GM12878 (cell line): ENCODE measurements around the gene PTRH2. TPM values are rescaled to one million over a fixed set of nuclear protein-coding genes. Genes with fewer than 3 reads are reported as not detected.

ENCODE experiments used
- ATAC-seq: fragments of 200-7000 bp; cut with Tn5 transposase; 3 replicates; pipeline ENCODE4 v1.9.1; 2020; ENCODE audit warnings: mild to moderate bottlenecking, moderate library complexity
- BruUV-seq: library from RNA; stranded (reverse); fragments of 400-500 nt; replicated peaks from 2 replicates; lab custom pipeline; 2021; lab: Mats Ljungman, UMichigan
- CTCF ChIA-PET: fragments of 300-600 bp; sonication (Branson Sonifier 250); formaldehyde crosslinking; extraction: SDS; loops from one replicate; lab custom pipeline; 2021; ENCODE audit warnings: inconsistent platforms; lab: Yijun Ruan, JAX
- POLR2A ChIA-PET: fragments of 350-600 bp; formaldehyde crosslinking; extraction: SDS; loops from one replicate; lab custom pipeline; 2021; ENCODE audit warnings: inconsistent platforms; lab: Charles Lee
- RAD21 ChIA-PET: fragments of 300-600 bp; sonication (Branson Sonifier 250); formaldehyde crosslinking; loops from one replicate; lab custom pipeline; 2023; ENCODE audit warnings: antibody characterized with exemption; ENCODE audit not compliant: unreplicated experiment; lab: Charles Lee
- SMC1A ChIA-PET: fragments of 300-600 bp; sonication (Branson Sonifier 250); formaldehyde crosslinking; loops from one replicate; lab custom pipeline; 2023; ENCODE audit not compliant: unreplicated experiment, uncharacterized antibody; lab: Charles Lee
- DNase-seq: peaks from one replicate; pipeline ENCODE4 v3.0.0-alpha.2; 2011; ENCODE audit warnings: low read depth, low spot score
- FAIRE-seq: peaks from 3 replicates; lab custom pipeline; 2011; peaks lifted over from hg19 to GRCh38; lab: Jason Lieb, UNC
- H2AFZ ChIP-seq: 2 replicates; pipeline ENCODE4 v1.6.0; 2011; ENCODE audit warnings: low read depth, low read length, control low read depth; ENCODE audit not compliant: control insufficient read depth
- H3K27ac ChIP-seq: 2 replicates; pipeline ENCODE4 v1.5.1; 2011; ENCODE audit warnings: control low read depth; ENCODE audit not compliant: control insufficient read depth, insufficient read depth
- H3K27me3 ChIP-seq, 2 experiments: replicated peaks in 1 of 2; 2 replicates each; pipeline versions ENCODE4 v1.6.0 to v1.6.1; 2011; ENCODE audit warnings: low read length in 1 of 2; ENCODE audit not compliant: control insufficient read depth in 2 of 2, insufficient read depth in 2 of 2
- H3K36me3 ChIP-seq, 2 experiments: 2 replicates each; pipeline ENCODE4 v1.5.1; 2011; ENCODE audit warnings: low read length in 1 of 2; ENCODE audit not compliant: control insufficient read depth in 2 of 2, insufficient read depth in 2 of 2
- H3K4me1 ChIP-seq: 2 replicates; pipeline ENCODE4 v1.6.1; 2011; ENCODE audit warnings: mild to moderate bottlenecking, low read length, moderate library complexity, mixed read lengths; ENCODE audit not compliant: control insufficient read depth, insufficient read depth
- H3K4me2 ChIP-seq: 2 replicates; pipeline ENCODE4 v1.6.0; 2011; ENCODE audit warnings: control low read depth; ENCODE audit not compliant: control insufficient read depth, insufficient read depth
- H3K4me3 ChIP-seq: fragments of 200-600 bp; sonication (generic); 2 replicates; pipeline ENCODE4 v1.5.1; 2016
- H3K79me2 ChIP-seq: 2 replicates; pipeline ENCODE4 v1.6.0; 2011; ENCODE audit warnings: low read length; ENCODE audit not compliant: control insufficient read depth, insufficient read depth
- H3K9ac ChIP-seq: 2 replicates; pipeline ENCODE4 v1.8.0; 2011; ENCODE audit warnings: low read length, control low read depth, mixed read lengths; ENCODE audit not compliant: control insufficient read depth, insufficient read depth
- H3K9me3 ChIP-seq: replicated peaks from 3 replicates; pipeline ENCODE4 v1.5.1; 2011; ENCODE audit warnings: mild to moderate bottlenecking, low read length; ENCODE audit not compliant: control insufficient read depth, insufficient read depth
- H4K20me1 ChIP-seq: 2 replicates; pipeline ENCODE4 v1.6.0; 2011; ENCODE audit not compliant: control insufficient read depth, insufficient read depth
- BACH1 ChIP-seq: fragments of 450-650 bp; IDR thresholded peaks from 2 replicates; pipeline ENCODE4 v1.6.1; 2017; ENCODE audit warnings: mild to moderate bottlenecking, borderline replicate concordance
- BRCA1 ChIP-seq: IDR thresholded peaks from 2 replicates; pipeline ENCODE4 v1.6.1; 2011; ENCODE audit warnings: low read depth, low read length, improper control_type of control experiment
- CHD1 ChIP-seq: IDR thresholded peaks from 2 replicates; pipeline ENCODE4 v1.6.1; 2012; ENCODE audit warnings: low read depth, low read length, improper control_type of control experiment
- GABPA ChIP-seq: IDR thresholded peaks from 2 replicates; pipeline ENCODE4 v1.6.1; 2014; ENCODE audit warnings: antibody characterized with exemption, low read depth, mild to moderate bottlenecking, inconsistent platforms
- RAD21 ChIP-seq: IDR thresholded peaks from 2 replicates; pipeline ENCODE4 v1.6.1; 2011; ENCODE audit warnings: mild to moderate bottlenecking, low read depth, low read length, moderate library complexity; ENCODE audit not compliant: insufficient read depth
- SMAD5 ChIP-seq: IDR thresholded peaks from 2 replicates; pipeline ENCODE4 v1.6.1; 2016; ENCODE audit warnings: antibody characterized with exemption, low read depth
- SMC3 ChIP-seq: IDR thresholded peaks from 2 replicates; pipeline ENCODE4 v1.6.1; 2011; ENCODE audit warnings: low read length, improper control_type of control experiment, borderline replicate concordance
- WGBS: methylation state at CpG from one replicate; pipeline ENCODE4 v1.1.6; 2016; ENCODE audit warnings: low lambda C conversion rate; ENCODE audit not compliant: insufficient replicate concordance, insufficient coverage; ENCODE audit errors: missing lambda C conversion rate; 5-methylcytosine and 5-hydroxymethylcytosine counted together
- in situ Hi-C: fragments of 300-500 bp; cut with MboI; formaldehyde crosslinking; loops from 9 replicates; pipeline ENCODE4 v1.14.3; 2018; ENCODE audit warnings: mixed read lengths
- intact Hi-C: fragments of 100-400 bp; cut with micrococcal nuclease; formaldehyde crosslinking; loops from one replicate; pipeline ENCODE4 v1.14.2; 2022; ENCODE audit not compliant: unreplicated experiment
- polyA plus RNA-seq, 11 experiments: library from polyadenylated mRNA; depleted of rRNA in 4 of 11; unstranded in 6 of 11; stranded (reverse) in 5 of 11; fragments of >200 nt; fragmentation: Nextera tagmentation in 4 of 11; fragmentation: Illumina TruSeq in 1 of 11; extraction: Ambion mirVana in 4 of 11; extraction: Trizol in 1 of 11; gene quantifications; 1 replicate in 1 of 11; 2 replicates in 10 of 11; pipeline versions ENCODE4 v1.2.1 to v1.2.3, GENCODE V29; 2011 to 2016; ENCODE audit warnings: inconsistent platforms in 2 of 11, missing spikeins in 2 of 11, low read depth in 1 of 11
- total RNA-seq, 4 experiments: library from RNA; depleted of rRNA in 3 of 4; stranded (reverse); fragments of >200 nt in 3 of 4; fragmentation: Illumina TruSeq in 1 of 4; extraction: Trizol in 1 of 4; gene quantifications; 2 replicates each; pipeline versions ENCODE4 v1.2.1 to v1.2.3, GENCODE V29; 2013 to 2021
- TF ChIP-seq, protein P1 (sequence below): IDR thresholded peaks from 2 replicates; pipeline ENCODE4 v1.6.1; 2012; ENCODE audit warnings: low read depth, low read length, improper control_type of control experiment
- TF ChIP-seq, protein P2 (sequence below): fragments of 450-650 bp; IDR thresholded peaks from 2 replicates; pipeline ENCODE4 v1.6.1; 2017; ENCODE audit warnings: low read depth, mild to moderate bottlenecking, moderate library complexity
- TF ChIP-seq, protein P3 (sequence below): fragments of 450-650 bp; IDR thresholded peaks from 2 replicates; pipeline ENCODE4 v1.6.1; 2017; ENCODE audit warnings: borderline replicate concordance
- TF ChIP-seq, protein P4 (sequence below), 3 experiments: IDR thresholded peaks in 2 of 3; conservative IDR thresholded peaks in 1 of 3; 2 replicates each; pipeline ENCODE4 v1.5.1; 2011; ENCODE audit warnings: low read depth in 3 of 3, low read length in 3 of 3, mild to moderate bottlenecking in 3 of 3, control low read depth in 2 of 3, moderate library complexity in 2 of 3, inconsistent platforms in 1 of 3, mixed read lengths in 1 of 3; ENCODE audit not compliant: control insufficient read depth in 2 of 3, insufficient read depth in 1 of 3; ENCODE audit errors: extremely low read depth in 1 of 3
- TF ChIP-seq, protein P5 (sequence below): fragments of 450-650 bp; IDR thresholded peaks from 2 replicates; pipeline ENCODE4 v1.6.1; 2017; ENCODE audit warnings: mild to moderate bottlenecking, moderate library complexity

PTRH2 gene
- total and polyA plus RNA-seq, 10 of the 15 experiments (the other 5 are each of a cell fraction or from before 2014, with no cell fraction given), result 37.7 to 156 (median 63.4) TPM

DNA sequence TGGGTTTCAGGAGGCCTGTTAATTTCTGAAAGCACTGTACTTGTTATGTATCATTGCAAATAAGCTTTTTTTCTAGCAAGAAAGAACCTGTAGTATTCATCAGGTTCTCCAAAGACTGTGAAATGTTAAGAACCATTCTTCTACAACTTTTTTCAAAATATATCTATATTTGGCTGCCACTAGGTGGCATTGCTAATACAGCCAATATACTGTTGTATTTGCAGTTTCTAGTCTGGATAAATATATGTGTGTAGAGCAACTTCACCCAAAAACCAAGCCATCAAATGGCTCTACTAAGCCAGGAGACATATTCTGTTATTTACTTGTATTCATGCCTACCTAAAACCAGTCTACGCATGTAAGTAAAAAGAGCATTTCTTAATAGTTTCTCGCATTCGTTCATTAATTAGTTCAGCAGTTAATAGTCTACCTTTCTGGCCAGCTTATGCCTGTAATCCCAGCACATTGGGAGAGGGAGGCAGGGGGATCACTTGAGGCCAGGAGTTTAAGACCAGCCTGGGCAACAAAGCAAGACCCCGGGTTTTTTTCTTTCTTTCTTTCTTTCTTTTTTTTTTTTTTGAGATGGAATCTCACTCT is 39.7 kb upstream of the PTRH2 start:
- DNase-seq (no peak), ATAC-seq (peak; percentile 83), FAIRE-seq (peak; percentile 68)
- Histone ChIP-seq H4K20me1 (no peaks in the 10 kb centered on the region), H3K36me3 (no peaks in the 10 kb centered on the region; a peak in 1 of 4 replicates), H3K79me2 (no peaks in the 10 kb centered on the region), H3K27ac (no peak overlapping the region), H3K9me3 (no peaks in the 10 kb centered on the region; the same call in 1 of the 3 replicates), H2AFZ (no peak overlapping the region), H3K4me1 (peaks cover 4% of the 10 kb centered on the region), H3K4me3 (no peak overlapping the region), H3K27me3 (no peaks in the 10 kb centered on the region), H3K9ac (no peak overlapping the region), H3K4me2 (no peak overlapping the region)
- POLR2A ChIA-PET, result interaction anchor here (1.1 kb wide), 1 partner anchor 36 kb away, joined by 3 read pairs; no protein-coding TSS in a partner anchor
- SMC1A ChIA-PET, result interaction anchor here (1.0 to 2.4 kb wide), 6 partner anchors 10 to 436 kb away, joined by 3 to 9 read pairs (median 4); no protein-coding TSS in a partner anchor
- no TSS peak for BruUV-seq
- in situ Hi-C loops, result loop anchor here (5.0 kb wide), 1 partner anchor 290 kb away; no protein-coding TSS in a partner anchor
- intact Hi-C loops, result loop anchor here (1.0 to 10.0 kb wide), 3 partner anchors 112 to 432 kb away; no protein-coding TSS in a partner anchor
- WGBS, result 83% methylated on average over 4 of the region's 4 CpGs
- RAD21 ChIA-PET, result interaction anchor here (0.8 to 2.7 kb wide), 4 partner anchors 37 to 290 kb away, joined by 3 to 10 read pairs (median 4); no protein-coding TSS in a partner anchor
- CTCF ChIA-PET, result interaction anchor here (0.6 to 6.6 kb wide), 32 partner anchors 6 to 436 kb away, joined by 3 to 49 read pairs (median 4); partner anchors contain the start of genes RNFT1, RPS6KB1 and TUBD1
- no peak for TF ChIP-seq BACH1
- TF ChIP-seq RAD21, result peak; percentile 82
- TF ChIP-seq, protein P1, sequence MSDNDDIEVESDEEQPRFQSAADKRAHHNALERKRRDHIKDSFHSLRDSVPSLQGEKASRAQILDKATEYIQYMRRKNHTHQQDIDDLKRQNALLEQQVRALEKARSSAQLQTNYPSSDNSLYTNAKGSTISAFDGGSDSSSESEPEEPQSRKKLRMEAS, result no peak
- TF ChIP-seq, protein P2, sequence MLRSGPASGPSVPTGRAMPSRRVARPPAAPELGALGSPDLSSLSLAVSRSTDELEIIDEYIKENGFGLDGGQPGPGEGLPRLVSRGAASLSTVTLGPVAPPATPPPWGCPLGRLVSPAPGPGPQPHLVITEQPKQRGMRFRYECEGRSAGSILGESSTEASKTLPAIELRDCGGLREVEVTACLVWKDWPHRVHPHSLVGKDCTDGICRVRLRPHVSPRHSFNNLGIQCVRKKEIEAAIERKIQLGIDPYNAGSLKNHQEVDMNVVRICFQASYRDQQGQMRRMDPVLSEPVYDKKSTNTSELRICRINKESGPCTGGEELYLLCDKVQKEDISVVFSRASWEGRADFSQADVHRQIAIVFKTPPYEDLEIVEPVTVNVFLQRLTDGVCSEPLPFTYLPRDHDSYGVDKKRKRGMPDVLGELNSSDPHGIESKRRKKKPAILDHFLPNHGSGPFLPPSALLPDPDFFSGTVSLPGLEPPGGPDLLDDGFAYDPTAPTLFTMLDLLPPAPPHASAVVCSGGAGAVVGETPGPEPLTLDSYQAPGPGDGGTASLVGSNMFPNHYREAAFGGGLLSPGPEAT, result no peak
- TF ChIP-seq SMAD5, result no peak
- TF ChIP-seq GABPA, result no peak
- TF ChIP-seq, protein P3, sequence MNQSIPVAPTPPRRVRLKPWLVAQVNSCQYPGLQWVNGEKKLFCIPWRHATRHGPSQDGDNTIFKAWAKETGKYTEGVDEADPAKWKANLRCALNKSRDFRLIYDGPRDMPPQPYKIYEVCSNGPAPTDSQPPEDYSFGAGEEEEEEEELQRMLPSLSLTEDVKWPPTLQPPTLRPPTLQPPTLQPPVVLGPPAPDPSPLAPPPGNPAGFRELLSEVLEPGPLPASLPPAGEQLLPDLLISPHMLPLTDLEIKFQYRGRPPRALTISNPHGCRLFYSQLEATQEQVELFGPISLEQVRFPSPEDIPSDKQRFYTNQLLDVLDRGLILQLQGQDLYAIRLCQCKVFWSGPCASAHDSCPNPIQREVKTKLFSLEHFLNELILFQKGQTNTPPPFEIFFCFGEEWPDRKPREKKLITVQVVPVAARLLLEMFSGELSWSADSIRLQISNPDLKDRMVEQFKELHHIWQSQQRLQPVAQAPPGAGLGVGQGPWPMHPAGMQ, result no peak
- TF ChIP-seq CHD1, result no peak
- TF ChIP-seq, protein P4, sequence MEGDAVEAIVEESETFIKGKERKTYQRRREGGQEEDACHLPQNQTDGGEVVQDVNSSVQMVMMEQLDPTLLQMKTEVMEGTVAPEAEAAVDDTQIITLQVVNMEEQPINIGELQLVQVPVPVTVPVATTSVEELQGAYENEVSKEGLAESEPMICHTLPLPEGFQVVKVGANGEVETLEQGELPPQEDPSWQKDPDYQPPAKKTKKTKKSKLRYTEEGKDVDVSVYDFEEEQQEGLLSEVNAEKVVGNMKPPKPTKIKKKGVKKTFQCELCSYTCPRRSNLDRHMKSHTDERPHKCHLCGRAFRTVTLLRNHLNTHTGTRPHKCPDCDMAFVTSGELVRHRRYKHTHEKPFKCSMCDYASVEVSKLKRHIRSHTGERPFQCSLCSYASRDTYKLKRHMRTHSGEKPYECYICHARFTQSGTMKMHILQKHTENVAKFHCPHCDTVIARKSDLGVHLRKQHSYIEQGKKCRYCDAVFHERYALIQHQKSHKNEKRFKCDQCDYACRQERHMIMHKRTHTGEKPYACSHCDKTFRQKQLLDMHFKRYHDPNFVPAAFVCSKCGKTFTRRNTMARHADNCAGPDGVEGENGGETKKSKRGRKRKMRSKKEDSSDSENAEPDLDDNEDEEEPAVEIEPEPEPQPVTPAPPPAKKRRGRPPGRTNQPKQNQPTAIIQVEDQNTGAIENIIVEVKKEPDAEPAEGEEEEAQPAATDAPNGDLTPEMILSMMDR (IDR thresholded peaks at IDR 0.05 in 2 of 3, conservative IDR thresholded peaks at IDR 0.05 in 1 of 3; ENCODE audit: control insufficient read depth in 2 of 3, extremely low read depth in 1 of 3, insufficient read depth in 1 of 3, low read depth in 3 of 3, low read length in 3 of 3), result peak; percentile 47 to 65 (median 61)
- peak; percentile 80; the same call in 1 of the 2 replicates for TF ChIP-seq SMC3
- TF ChIP-seq, protein P5, sequence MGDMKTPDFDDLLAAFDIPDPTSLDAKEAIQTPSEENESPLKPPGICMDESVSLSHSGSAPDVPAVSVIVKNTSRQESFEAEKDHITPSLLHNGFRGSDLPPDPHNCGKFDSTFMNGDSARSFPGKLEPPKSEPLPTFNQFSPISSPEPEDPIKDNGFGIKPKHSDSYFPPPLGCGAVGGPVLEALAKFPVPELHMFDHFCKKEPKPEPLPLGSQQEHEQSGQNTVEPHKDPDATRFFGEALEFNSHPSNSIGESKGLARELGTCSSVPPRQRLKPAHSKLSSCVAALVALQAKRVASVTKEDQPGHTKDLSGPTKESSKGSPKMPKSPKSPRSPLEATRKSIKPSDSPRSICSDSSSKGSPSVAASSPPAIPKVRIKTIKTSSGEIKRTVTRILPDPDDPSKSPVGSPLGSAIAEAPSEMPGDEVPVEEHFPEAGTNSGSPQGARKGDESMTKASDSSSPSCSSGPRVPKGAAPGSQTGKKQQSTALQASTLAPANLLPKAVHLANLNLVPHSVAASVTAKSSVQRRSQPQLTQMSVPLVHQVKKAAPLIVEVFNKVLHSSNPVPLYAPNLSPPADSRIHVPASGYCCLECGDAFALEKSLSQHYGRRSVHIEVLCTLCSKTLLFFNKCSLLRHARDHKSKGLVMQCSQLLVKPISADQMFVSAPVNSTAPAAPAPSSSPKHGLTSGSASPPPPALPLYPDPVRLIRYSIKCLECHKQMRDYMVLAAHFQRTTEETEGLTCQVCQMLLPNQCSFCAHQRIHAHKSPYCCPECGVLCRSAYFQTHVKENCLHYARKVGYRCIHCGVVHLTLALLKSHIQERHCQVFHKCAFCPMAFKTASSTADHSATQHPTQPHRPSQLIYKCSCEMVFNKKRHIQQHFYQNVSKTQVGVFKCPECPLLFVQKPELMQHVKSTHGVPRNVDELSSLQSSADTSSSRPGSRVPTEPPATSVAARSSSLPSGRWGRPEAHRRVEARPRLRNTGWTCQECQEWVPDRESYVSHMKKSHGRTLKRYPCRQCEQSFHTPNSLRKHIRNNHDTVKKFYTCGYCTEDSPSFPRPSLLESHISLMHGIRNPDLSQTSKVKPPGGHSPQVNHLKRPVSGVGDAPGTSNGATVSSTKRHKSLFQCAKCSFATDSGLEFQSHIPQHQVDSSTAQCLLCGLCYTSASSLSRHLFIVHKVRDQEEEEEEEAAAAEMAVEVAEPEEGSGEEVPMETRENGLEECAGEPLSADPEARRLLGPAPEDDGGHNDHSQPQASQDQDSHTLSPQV, result 0 out of 2 replicates have a peak, but pooled peaks have one; percentile 40
- no peak for TF ChIP-seq BRCA1
